Activated naive CD8-positive, alpha-beta T cell treated with anti-CD3 and anti-CD28 coated beads, Interleukin-2, amount 10 ng/mL, durations not matched to agents 7 days and 5 days (primary cell): Measurements from ENCODE around the gene BDH1. TPM values are rescaled to one million over a fixed set of nuclear protein-coding genes. Genes with fewer than 3 reads are reported as not detected.

Source experiments
- ATAC-seq: fragments of 150-1000 bp; cut with Tn5 transposase; one replicate; pipeline ENCODE4 v1.10.0; 2021; ENCODE audit warnings: low read depth, moderate library complexity
- POLR2A ChIA-PET: fragments of 350-600 bp; sonication (Branson Sonifier 250); formaldehyde crosslinking; loops from one replicate; lab custom pipeline; 2021; ENCODE audit warnings: antibody characterized with exemption; lab: Charles Lee
- DNase-seq: peaks from one replicate; pipeline ENCODE4 v3.0.0; 2021
- H3K27ac Mint-ChIP-seq: one replicate; pipeline ENCODE4 v1.8.0; 2022; ENCODE audit warnings: mild to moderate bottlenecking, mixed read lengths
- H3K27me3 Mint-ChIP-seq: one replicate; pipeline ENCODE4 v1.8.0; 2022; ENCODE audit warnings: mild to moderate bottlenecking, moderate library complexity, mixed read lengths
- H3K36me3 Mint-ChIP-seq: one replicate; pipeline ENCODE4 v1.8.0; 2021; ENCODE audit warnings: mild to moderate bottlenecking, mixed read lengths
- H3K4me1 Mint-ChIP-seq: one replicate; pipeline ENCODE4 v1.8.0; 2021; ENCODE audit warnings: mixed read lengths
- H3K4me3 Mint-ChIP-seq: one replicate; pipeline ENCODE4 v1.8.0; 2022; ENCODE audit warnings: mild to moderate bottlenecking, moderate library complexity, mixed read lengths
- H3K9me3 Mint-ChIP-seq: one replicate; pipeline ENCODE4 v1.8.0; 2021; ENCODE audit warnings: mixed read lengths
- total RNA-seq, 2 experiments: library from RNA; stranded (reverse); gene quantifications; one replicate each; pipeline ENCODE4 v1.2.3, GENCODE V29; 2021

BDH1 gene
- total RNA-seq, 2 experiments from 2014 or later: 108 to 114 TPM

- Mint-ChIP-seq H3K27me3 (no peaks in the 10 kb centered on the region), H3K4me3 (no peak overlapping the region), H3K9me3 (no peaks in the 10 kb centered on the region), H3K27ac (no peak overlapping the region), H3K4me1 (no peaks in the 10 kb centered on the region), H3K36me3 (no peaks in the 10 kb centered on the region)
- no peak for ATAC-seq
- POLR2A ChIA-PET: no interaction called here
- no peak for DNase-seq
Observed at GRCh38 chr3:197498499-197499241, 57.1 kb downstream of the BDH1 start.

DNA sequence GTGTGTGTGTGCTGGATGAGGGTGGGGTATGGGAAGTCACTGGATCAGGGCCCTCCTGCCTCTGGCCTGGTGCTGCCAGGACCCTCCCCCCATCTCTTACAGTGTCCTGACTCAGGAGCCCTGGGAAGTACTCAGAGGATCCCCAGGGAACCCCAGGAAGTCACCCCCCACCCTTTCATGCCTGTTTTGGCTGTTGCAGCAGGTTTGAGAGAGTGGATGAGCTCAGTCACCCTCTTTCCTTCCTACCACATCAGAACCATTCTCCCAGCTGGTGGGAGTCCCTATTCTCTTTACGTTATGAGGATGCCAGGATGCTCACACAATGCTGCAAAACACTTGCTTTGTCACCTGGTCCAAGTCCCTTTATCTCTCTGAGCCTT lies 59.0 kb downstream of the BDH1 start:
- DNase-seq: no peak
- Mint-ChIP-seq H3K9me3 (no peaks in the 10 kb centered on the region), H3K4me3 (no peak overlapping the region), H3K4me1 (no peaks in the 10 kb centered on the region), H3K36me3 (no peaks in the 10 kb centered on the region), H3K27ac (no peak overlapping the region), H3K27me3 (no peaks in the 10 kb centered on the region)
- no peak for ATAC-seq
- POLR2A ChIA-PET: no interaction called here

DNA sequence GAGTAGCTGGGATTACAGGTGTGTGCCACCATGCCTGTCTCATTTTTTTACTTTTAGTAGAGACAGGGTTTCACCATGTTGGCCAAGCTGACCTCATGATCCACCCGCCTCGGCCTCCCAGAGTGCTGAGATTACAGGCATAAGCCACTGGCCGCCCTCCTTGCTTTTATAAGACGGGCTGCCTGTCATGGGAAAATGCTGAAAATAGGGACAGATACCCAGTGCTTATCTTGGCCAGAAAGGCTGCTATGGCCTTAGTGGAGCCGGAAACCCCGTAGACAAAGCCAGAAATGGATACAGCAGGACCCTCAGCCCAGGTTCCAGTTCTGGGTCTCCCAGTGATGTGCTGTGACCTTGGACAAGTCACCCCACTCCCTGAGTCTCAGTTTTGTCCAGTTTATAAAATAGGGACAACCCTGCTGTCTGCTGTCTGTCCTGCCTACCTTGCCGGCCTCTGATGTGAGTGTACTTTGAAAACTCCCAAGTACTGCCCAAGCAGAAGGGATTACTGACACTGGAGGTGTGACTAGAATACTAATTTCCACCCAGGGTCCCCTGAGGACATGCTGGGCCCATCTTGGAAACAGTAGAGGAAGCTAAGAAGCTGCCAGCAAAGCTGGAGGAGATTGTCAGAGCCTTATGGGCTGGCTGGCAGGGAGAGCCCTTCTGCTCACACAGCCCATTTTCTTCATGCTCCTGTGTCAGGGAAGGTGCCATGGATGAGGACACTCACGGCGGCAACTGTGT lies 59.6 kb downstream of the BDH1 start:
- no peaks in the 10 kb centered on the region for H3K9me3 Mint-ChIP-seq
- DNase-seq (no peak), ATAC-seq (no peak)
- H3K4me1 Mint-ChIP-seq: no peaks in the 10 kb centered on the region
- H3K36me3 Mint-ChIP-seq: no peaks in the 10 kb centered on the region
- H3K27me3 Mint-ChIP-seq: no peaks in the 10 kb centered on the region
- no peak overlapping the region for H3K4me3 Mint-ChIP-seq
- POLR2A ChIA-PET: no interaction called here
- no peak overlapping the region for H3K27ac Mint-ChIP-seq

GRCh38 chr3:197495499-197495898 lies 60.3 kb downstream of the BDH1 start:
- ATAC-seq: no peak
- DNase-seq: no peak
- no peaks in the 10 kb centered on the region for H3K27me3 Mint-ChIP-seq
- POLR2A ChIA-PET: no interaction called here
- H3K4me3 Mint-ChIP-seq: no peak overlapping the region
- H3K27ac Mint-ChIP-seq: no peak overlapping the region
- H3K36me3 Mint-ChIP-seq: no peaks in the 10 kb centered on the region
- H3K4me1 Mint-ChIP-seq: no peaks in the 10 kb centered on the region
- H3K9me3 Mint-ChIP-seq: no peaks in the 10 kb centered on the region

DNA sequence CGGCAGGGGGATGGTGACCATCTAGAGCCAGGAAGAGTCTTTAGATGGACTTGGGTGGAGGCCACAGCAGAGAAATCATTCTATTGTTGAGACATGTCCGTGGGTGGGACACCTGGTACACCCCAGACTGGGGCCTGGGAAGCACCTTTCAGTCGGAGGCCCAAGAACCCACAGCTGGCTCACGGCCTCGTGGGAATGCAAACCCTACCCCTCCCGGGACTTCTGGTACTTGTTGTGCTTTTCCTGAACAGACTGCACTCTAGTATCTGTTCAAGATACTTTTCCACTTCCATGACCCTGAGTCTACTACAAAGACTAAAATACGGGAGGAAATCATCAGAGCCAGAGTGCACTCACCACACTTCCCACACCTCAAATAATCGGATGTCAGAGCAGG lies 60.7 kb downstream of the BDH1 start:
- DNase-seq: no peak
- Mint-ChIP-seq H3K4me1 (no peaks in the 10 kb centered on the region), H3K27ac (no peak overlapping the region), H3K9me3 (no peaks in the 10 kb centered on the region), H3K4me3 (no peak overlapping the region), H3K27me3 (no peaks in the 10 kb centered on the region), H3K36me3 (no peaks in the 10 kb centered on the region)
- POLR2A ChIA-PET: no interaction called here
- ATAC-seq: no peak

GRCh38 chr3:197494366-197495058 lies 61.3 kb downstream of the BDH1 start:
- no peaks in the 10 kb centered on the region for H3K9me3 Mint-ChIP-seq
- ATAC-seq (no peak), DNase-seq (no peak)
- H3K4me3 Mint-ChIP-seq: no peak overlapping the region
- H3K4me1 Mint-ChIP-seq: no peaks in the 10 kb centered on the region
- no peaks in the 10 kb centered on the region for H3K27me3 Mint-ChIP-seq
- no peaks in the 10 kb centered on the region for H3K36me3 Mint-ChIP-seq
- POLR2A ChIA-PET: no interaction called here
- H3K27ac Mint-ChIP-seq: no peak overlapping the region

DNA sequence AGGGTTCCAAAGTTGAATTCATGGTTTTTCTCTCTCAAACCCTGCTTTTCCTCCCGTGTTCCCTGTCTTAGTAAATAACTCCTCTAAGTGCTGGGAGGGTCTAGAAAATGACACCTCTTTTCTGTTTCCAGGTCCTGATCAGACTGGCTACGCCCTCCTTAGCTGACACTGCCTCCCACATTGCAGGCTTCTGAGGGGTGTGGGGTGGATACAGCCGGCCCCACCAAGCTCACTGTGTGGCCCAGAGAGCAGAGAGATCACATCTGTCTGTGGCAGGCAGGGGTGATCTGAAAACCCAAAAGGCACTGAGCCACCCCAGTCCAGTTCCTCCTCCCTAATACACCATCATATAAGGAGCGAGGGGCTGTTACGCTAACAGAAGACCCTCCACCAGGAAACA lies 62.7 kb downstream of the BDH1 start:
- no peaks in the 10 kb centered on the region for H3K36me3 Mint-ChIP-seq
- no peak for DNase-seq
- POLR2A ChIA-PET: no interaction called here

GRCh38 chr3:197491923-197492664 lies 63.7 kb downstream of the BDH1 start:
- ATAC-seq (no peak), DNase-seq (no peak)
- no peaks in the 10 kb centered on the region for H3K36me3 Mint-ChIP-seq
- no peak overlapping the region for H3K4me3 Mint-ChIP-seq
- no peaks in the 10 kb centered on the region for H3K9me3 Mint-ChIP-seq
- H3K4me1 Mint-ChIP-seq: no peaks in the 10 kb centered on the region
- H3K27ac Mint-ChIP-seq: no peak overlapping the region
- H3K27me3 Mint-ChIP-seq: no peaks in the 10 kb centered on the region
- POLR2A ChIA-PET: no interaction called here

More for the DNA sequence above, 62.7 kb downstream of the BDH1 start:
- ATAC-seq: no peak
- H3K9me3 Mint-ChIP-seq: no peaks in the 10 kb centered on the region
- H3K27me3 Mint-ChIP-seq: no peaks in the 10 kb centered on the region
- H3K4me1 Mint-ChIP-seq: no peaks in the 10 kb centered on the region
- H3K4me3 Mint-ChIP-seq: no peak overlapping the region
- H3K27ac Mint-ChIP-seq: no peak overlapping the region

DNA sequence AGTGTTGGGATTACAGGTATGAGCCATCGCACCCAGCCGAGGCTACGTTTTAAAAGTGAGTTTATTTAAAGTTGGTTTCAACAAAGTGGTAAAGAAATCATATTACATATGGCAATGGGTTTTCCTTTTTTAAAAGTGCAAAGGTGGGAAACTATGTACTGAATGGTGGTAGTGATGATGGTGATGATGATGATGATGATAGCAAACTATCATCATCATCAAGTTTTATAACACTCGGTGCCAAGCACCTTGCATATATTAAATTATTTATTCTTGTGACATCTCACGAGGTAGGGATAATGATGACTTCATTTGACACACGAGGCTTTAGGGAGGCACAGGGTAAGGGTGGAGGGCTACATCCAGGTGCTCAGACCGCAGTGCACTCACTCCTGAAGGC lies 64.3 kb downstream of the BDH1 start:
- Mint-ChIP-seq H3K9me3 (no peaks in the 10 kb centered on the region), H3K4me1 (no peaks in the 10 kb centered on the region), H3K36me3 (no peaks in the 10 kb centered on the region), H3K27me3 (peaks cover 4% of the 10 kb centered on the region), H3K4me3 (no peak overlapping the region), H3K27ac (no peak overlapping the region)
- POLR2A ChIA-PET: no interaction called here
- ATAC-seq (no peak), DNase-seq (no peak)

DNA sequence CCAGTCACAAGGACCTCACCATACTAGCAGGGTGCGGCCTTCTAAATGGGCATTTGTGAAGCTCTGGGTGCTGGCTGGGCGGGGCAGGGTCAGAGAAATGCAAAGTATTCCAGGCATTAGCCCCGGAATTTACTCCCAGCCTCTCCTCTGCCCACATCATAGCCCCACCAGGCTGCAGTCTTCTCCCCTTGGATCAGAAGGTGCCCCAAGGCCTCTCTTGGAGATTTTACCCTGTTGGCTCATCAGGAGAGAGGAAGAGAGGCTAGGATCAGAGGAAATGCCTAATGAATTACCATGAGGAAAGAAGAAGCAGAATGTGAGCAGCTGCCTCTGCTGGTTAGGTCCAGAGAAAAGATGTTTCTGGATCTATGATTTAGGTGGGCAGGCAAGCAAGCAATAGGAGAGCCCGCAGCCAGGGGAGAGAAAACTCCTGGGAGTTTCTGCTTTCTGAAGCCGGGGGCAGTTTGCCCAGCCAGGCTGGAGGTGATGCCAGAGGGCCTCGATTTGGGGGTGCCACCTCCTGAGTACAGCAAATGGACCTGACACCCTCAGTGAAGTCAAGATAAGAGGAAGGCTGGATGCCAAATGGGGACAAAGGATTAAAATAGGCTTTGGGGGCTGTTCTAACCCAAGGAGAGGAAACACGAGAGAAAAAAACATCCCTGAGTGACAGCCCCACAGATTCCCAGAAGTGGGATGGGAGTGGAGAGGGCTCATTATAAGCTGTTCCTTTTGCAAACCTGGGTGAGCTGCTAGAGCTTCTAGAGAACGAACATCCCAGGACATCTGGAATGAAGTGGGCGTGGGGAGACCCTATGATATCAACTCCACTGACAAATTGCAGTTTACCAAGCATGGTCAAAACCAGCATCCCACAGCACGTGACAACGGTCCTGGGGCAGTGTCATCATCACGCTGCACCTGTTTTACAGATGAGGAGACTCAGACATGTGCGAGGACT lies 65.4 kb downstream of the BDH1 start:
- no peak overlapping the region for H3K4me3 Mint-ChIP-seq

GRCh38 chr3:197487911-197488391 lies 67.8 kb downstream of the BDH1 start:
- ATAC-seq (no peak), DNase-seq (no peak)
- Mint-ChIP-seq H3K4me3 (no peak overlapping the region), H3K27ac (no peak overlapping the region), H3K9me3 (no peaks in the 10 kb centered on the region), H3K4me1 (no peaks in the 10 kb centered on the region), H3K36me3 (no peaks in the 10 kb centered on the region), H3K27me3 (peaks cover 9% of the 10 kb centered on the region)
- POLR2A ChIA-PET: no interaction called here

More for the DNA sequence above, 65.4 kb downstream of the BDH1 start:
- Mint-ChIP-seq H3K27me3 (peaks cover 6% of the 10 kb centered on the region), H3K36me3 (no peaks in the 10 kb centered on the region), H3K27ac (no peak overlapping the region), H3K4me1 (no peaks in the 10 kb centered on the region), H3K9me3 (no peaks in the 10 kb centered on the region)
- DNase-seq (no peak), ATAC-seq (no peak)
- POLR2A ChIA-PET: no interaction called here

- H3K4me1 Mint-ChIP-seq: no peaks in the 10 kb centered on the region
- DNase-seq: no peak
Observed at GRCh38 chr3:197486861-197487260, 68.9 kb downstream of the BDH1 start.

More at GRCh38 chr3:197486861-197487260, 68.9 kb downstream of the BDH1 start:
- ATAC-seq: no peak
- no peaks in the 10 kb centered on the region for H3K36me3 Mint-ChIP-seq
- H3K27me3 Mint-ChIP-seq: peaks cover 9% of the 10 kb centered on the region
- POLR2A ChIA-PET: no interaction called here
- H3K4me3 Mint-ChIP-seq: no peak overlapping the region
- no peaks in the 10 kb centered on the region for H3K9me3 Mint-ChIP-seq
- H3K27ac Mint-ChIP-seq: no peak overlapping the region
